Measurements from ENCODE around the gene DPH1. TPM values are rescaled to one million over a fixed set of nuclear protein-coding genes. Genes with fewer than 3 reads are reported as not detected.

DPH1 gene
- polyA plus RNA-seq, 1 of the 3 experiments (the other 2 are of a cell fraction): 36.2 TPM

- Histone ChIP-seq H3K4me3 (ENCODE audit: low read depth in 2 of 2, low read length in 1 of 2) (no peak overlapping the region), H3K27ac (ENCODE audit: low read depth in 2 of 2, low read length in 1 of 2) (no peak overlapping the region), H3K79me2 (ENCODE audit: insufficient read depth) (no peaks in the 10 kb centered on the region), H3K9me2 (no peaks in the 10 kb centered on the region), H3K4me2 (no peak overlapping the region), H4K20me1 (ENCODE audit: insufficient read depth) (no peaks in the 10 kb centered on the region), H3K36me3 (replicated peaks in 1 of 2; ENCODE audit: control insufficient read depth in 1 of 2, insufficient read depth in 2 of 2, low read length in 1 of 2) (no peaks in the 10 kb centered on the region), H3K9ac (no peak overlapping the region), H2AFZ (ENCODE audit: low read depth) (no peak overlapping the region), H3K9me3 (no peaks in the 10 kb centered on the region), H3F3A (replicated peaks; ENCODE audit: insufficient read depth) (no peaks in the 10 kb centered on the region), H3K27me3 (ENCODE audit: insufficient read depth) (peaks cover 31% of the 10 kb centered on the region), H3K4me1 (ENCODE audit: control insufficient read depth in 1 of 2, insufficient read depth in 2 of 2, low read depth in 1 of 2, low read length in 1 of 2) (no peaks in the 10 kb centered on the region; a peak in 1 of 4 replicates)
- WGBS (ENCODE audit: low lambda C conversion rate): 58% methylated on average over 19 of the region's 24 CpGs
- POLR2A ChIA-PET: no interaction called here
- CTCF ChIA-PET: interaction anchor here (0.6 to 3.1 kb wide), 6 partner anchors 9 to 230 kb away, joined by 3 to 16 read pairs (median 4); no protein-coding TSS in a partner anchor
- TF ChIP-seq MAX (IDR thresholded peaks at IDR 0.05; ENCODE audit: low read depth): no peak
- TF ChIP-seq PBX3 (IDR thresholded peaks at IDR 0.05): no peak
- DNase-seq: no peak
These were observed 11.0 kb upstream of the DPH1 start for GRCh38 chr17:2018716-2019510.

- Histone ChIP-seq H3K9ac (no peak overlapping the region), H3K4me2 (no peak overlapping the region), H3K9me2 (no peaks in the 10 kb centered on the region), H4K20me1 (ENCODE audit: insufficient read depth) (no peaks in the 10 kb centered on the region), H2AFZ (ENCODE audit: low read depth) (no peak overlapping the region), H3K79me2 (ENCODE audit: insufficient read depth) (no peaks in the 10 kb centered on the region), H3K4me1 (ENCODE audit: control insufficient read depth in 1 of 2, insufficient read depth in 2 of 2, low read depth in 1 of 2, low read length in 1 of 2) (peaks cover 0 to 1% of the 10 kb centered on the region in 2 experiments; a peak in 1 of 4 replicates), H3K36me3 (replicated peaks in 1 of 2; ENCODE audit: control insufficient read depth in 1 of 2, insufficient read depth in 2 of 2, low read length in 1 of 2) (no peaks in the 10 kb centered on the region), H3K4me3 (ENCODE audit: low read depth in 2 of 2, low read length in 1 of 2) (no peak overlapping the region), H3K27me3 (ENCODE audit: insufficient read depth) (peaks cover 36% of the 10 kb centered on the region), H3F3A (replicated peaks; ENCODE audit: insufficient read depth) (no peaks in the 10 kb centered on the region), H3K9me3 (no peaks in the 10 kb centered on the region), H3K27ac (ENCODE audit: low read depth in 2 of 2, low read length in 1 of 2) (no peak overlapping the region)
- WGBS (ENCODE audit: low lambda C conversion rate): 61% methylated on average over 8 of the region's 8 CpGs
- ChIA-PET CTCF (interaction anchor here (0.6 to 3.1 kb wide), 9 partner anchors 8 to 229 kb away, joined by 3 to 16 read pairs (median 4); partner anchors contain the start of gene DPH1), POLR2A (no interaction called here)
- TF ChIP-seq RXRA (IDR thresholded peaks at IDR 0.05; ENCODE audit: borderline replicate concordance, low read depth) (no peak), USF1 (IDR thresholded peaks at IDR 0.05; ENCODE audit: borderline replicate concordance, low read depth) (no peak), MEF2A (IDR thresholded peaks at IDR 0.05; ENCODE audit: borderline replicate concordance, low read depth) (no peak), ELF1 (IDR thresholded peaks at IDR 0.05) (no peak), NRF1 (IDR thresholded peaks at IDR 0.05; ENCODE audit: low read depth, low read length) (no peak), RFX5 (IDR thresholded peaks at IDR 0.05; ENCODE audit: low read length) (no peak), MXI1 (IDR thresholded peaks at IDR 0.05; ENCODE audit: low read depth, low read length) (no peak), JUND (IDR thresholded peaks at IDR 0.05) (no peak), SIN3A (IDR thresholded peaks at IDR 0.05; ENCODE audit: borderline replicate concordance, low read depth, low read length) (no peak), GABPA (IDR thresholded peaks at IDR 0.05; ENCODE audit: low read depth) (no peak)
- no peak for DNase-seq
These were observed 10.2 kb upstream of the DPH1 start for GRCh38 chr17:2019723-2020122.

Measured in SK-N-SH (cell line).